ENCODE results near the gene XYLT1.
A peak's percentile ranks its signal among the peaks of the same experiment; 100 is the strongest.
"Not testable (repeated sequence)": the region's sequence is repeated elsewhere in the genome, so short reads cannot be mapped to it uniquely, and the experiment has no call there.

Gene XYLT1, protein sequence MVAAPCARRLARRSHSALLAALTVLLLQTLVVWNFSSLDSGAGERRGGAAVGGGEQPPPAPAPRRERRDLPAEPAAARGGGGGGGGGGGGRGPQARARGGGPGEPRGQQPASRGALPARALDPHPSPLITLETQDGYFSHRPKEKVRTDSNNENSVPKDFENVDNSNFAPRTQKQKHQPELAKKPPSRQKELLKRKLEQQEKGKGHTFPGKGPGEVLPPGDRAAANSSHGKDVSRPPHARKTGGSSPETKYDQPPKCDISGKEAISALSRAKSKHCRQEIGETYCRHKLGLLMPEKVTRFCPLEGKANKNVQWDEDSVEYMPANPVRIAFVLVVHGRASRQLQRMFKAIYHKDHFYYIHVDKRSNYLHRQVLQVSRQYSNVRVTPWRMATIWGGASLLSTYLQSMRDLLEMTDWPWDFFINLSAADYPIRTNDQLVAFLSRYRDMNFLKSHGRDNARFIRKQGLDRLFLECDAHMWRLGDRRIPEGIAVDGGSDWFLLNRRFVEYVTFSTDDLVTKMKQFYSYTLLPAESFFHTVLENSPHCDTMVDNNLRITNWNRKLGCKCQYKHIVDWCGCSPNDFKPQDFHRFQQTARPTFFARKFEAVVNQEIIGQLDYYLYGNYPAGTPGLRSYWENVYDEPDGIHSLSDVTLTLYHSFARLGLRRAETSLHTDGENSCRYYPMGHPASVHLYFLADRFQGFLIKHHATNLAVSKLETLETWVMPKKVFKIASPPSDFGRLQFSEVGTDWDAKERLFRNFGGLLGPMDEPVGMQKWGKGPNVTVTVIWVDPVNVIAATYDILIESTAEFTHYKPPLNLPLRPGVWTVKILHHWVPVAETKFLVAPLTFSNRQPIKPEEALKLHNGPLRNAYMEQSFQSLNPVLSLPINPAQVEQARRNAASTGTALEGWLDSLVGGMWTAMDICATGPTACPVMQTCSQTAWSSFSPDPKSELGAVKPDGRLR

DNA sequence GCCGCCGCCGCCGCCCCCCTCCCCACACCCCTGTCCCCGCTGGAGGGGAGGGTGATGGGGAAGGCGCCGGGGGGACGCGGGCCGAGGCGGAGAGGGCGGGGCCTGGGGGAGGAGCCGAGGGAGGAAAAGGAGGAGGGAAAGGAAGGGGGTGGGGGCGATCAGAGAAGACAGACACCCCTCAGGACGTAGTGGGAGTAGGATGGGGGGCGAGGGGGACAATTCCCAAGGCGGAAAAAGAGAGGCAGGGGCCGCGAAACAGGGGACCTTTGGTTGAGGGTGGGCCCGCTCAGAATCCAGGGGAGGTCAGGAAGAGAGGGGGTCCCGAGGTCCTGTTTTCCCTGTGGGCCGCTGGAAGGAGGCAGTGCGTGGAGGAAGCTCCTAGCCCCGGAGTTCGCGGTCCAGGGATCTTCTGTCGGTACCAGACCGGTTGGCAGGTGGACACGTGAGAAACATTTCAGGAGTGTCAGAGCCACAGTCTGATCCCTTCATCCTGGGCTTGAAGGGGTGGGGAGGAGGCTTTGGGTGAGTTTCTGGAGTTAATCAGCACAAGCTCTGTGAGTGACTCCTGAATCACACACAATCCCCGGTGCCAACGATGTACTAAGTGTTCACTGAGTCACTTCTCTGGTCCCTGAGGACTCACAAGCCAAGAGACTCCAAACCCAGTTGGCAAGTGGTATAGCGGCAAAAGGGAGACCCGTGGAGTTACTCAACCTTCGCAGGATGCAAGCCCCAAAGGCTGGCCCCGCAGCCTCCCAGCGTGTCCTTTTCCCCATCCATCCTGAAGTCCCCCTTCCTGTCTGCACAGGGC lies at the start of gene XYLT1:
TSS of gene XYLT1 (minus strand) at position 53 of the 811 bp plus-strand sequence. CDS start 164 bp downstream, outside the sequence.
- peak; percentile 55 to 69 for DNase-seq

DNA sequence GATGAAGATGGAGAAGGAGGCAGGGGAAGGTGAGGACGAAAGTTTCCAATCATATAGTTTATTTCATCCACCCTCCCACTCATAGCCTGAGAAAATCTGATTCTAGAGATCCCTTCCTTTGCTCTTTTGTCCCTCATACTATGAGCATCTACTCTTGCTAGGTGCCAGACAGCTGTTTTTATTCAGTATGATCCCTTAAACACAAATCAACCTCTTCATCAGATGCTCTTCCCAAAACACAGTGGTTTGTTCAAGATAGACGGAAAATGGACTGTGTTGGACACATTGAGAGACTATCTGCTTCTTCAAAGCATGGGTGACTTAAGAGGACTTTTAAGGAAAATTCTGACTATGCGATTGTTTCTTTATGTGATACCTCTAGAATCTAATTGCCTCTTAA lies 49.4 kb upstream of the XYLT1 start:
- no peak for DNase-seq

- no peak for DNase-seq
Measured at GRCh38 chr16:17519101-17519955, 48.6 kb upstream of the XYLT1 start.

GRCh38 chr16:17518441-17518840 lies 47.7 kb upstream of the XYLT1 start:
- no peak for DNase-seq

DNA sequence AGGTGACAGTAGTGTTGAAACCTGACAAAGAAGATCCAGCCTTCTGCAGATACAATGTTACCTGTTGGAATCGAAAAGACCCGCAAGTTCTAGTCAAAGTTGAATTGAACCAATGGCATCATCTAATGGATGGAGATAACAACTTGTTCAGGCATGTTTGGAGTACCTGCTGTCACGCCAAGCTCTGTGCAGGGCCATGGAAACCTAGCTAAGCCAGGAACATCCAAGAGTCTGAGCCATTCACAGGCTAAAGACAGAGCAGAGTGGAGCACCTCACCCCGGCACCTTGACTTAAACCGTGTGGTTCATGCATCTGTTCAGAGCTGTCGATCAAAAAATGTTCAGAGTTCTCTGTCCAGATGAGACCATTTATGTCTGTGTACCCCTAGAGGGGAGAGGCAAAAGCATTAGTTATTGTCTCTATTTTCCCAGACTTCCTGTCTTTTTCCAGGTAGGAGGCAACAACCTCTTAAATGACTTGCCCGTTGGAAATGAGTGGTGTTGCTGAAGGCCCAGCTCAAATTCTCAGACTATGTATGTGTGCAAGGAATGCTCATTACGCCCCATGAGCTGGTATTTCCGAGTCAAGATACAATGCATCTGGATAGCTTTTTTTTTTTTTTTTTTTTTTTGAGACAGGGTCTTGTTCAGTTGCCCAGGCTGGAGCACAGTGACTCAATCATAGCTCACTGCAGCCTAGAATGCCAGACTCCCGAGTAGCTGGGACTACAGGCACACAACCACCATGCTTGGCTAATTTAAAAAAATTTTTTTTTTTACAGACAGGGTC lies 44.9 kb upstream of the XYLT1 start:
- DNase-seq: no peak

DNA sequence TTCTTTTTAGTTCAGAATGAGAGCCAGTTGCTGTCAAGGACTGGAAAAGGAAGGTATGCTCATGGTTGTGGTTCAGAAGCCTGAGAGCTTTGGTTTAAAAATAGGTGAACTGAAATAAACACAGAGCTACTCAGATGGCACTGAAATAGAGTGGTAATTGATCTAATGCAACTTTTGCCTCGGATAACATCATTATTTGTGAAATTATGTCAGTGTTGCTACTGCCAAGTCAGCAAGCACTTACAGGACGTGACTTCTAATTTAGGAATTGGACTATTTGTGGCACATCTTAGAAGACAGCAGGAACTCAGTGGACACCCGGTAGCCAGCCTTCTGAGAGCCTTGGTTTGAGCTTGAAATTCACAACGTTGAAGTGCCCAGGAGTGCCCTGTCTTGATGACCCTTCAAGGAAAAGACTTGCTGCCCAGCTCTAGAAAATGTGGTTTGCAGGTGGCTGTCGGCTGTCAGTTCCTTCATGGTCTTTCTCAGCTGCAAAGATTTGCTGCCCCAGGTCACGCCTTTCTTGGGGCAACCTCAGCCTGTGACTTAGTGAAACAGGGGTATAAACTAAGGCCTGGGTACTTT lies 42.0 kb upstream of the XYLT1 start:
- DNase-seq: no peak

DNA sequence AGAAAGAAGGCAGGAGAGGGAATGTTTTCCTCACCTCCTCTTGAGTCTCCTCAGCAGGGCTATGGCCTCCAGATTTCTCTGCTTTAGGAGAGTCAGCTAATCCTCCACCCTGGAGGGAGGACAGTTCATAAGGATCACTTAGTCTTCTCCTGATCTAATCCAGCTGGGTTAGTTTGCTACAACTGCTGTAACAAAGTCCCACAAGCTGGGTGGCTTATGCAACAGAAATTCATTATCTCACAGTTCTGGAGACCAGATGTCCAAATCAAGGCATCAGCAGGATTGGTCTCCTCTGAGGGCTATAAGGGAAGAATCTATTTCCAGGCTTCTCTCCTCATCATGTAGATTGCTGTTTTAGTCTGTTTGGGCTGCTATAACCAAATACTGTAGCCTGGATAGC lies 40.6 kb upstream of the XYLT1 start:
- DNase-seq: no peak

- no peak for DNase-seq
Measured at GRCh38 chr16:17510567-17510966, 39.8 kb upstream of the XYLT1 start.

DNA sequence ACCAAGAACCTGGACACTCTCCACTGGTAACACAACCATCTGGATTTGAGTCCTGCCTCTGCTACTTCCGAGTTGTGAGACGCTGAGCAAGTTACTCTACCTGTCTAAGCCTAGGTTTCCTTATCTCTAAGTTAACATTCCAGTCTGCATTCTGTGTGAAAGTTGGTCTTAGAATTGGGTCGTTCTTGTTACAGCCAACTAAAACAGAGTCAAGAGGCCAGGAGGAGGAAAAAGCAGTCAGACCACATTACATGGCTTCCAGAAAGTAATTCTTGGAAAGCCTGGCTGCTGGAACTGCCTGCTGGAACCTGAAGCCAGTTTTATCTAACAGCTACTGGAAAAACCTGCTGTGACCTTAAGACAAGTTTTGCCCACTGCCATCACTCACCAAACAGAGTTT lies 38.4 kb upstream of the XYLT1 start:
- DNase-seq: no peak

GRCh38 chr16:17508303-17508702 lies 37.5 kb upstream of the XYLT1 start:
- no peak for DNase-seq

- DNase-seq: not testable (repeated sequence)
Measured at GRCh38 chr16:17507516-17507915, 36.8 kb upstream of the XYLT1 start.

- not testable (repeated sequence) for DNase-seq
Measured at GRCh38 chr16:17505828-17506227, 35.1 kb upstream of the XYLT1 start.

DNA sequence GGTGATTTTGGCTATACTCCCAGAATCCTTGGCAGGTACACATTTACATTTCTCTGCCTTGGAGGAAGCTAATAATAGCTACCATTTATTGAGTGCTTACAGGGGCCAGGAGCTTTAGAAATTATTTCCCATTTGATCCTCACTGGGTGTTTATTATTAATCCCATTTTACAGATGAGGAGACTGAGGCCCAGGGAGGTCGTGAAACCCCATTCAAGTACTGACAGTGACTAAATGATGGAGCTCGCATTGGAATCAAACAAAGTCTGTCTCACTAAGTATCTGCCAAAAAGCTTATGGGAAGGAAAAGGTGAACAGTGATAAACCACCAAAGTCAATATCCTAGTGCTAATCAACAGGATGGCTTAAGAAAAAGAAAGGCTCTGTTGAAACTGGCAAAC lies 33.3 kb upstream of the XYLT1 start:
- DNase-seq: no peak

GRCh38 chr16:17503331-17503730 lies 32.6 kb upstream of the XYLT1 start:
- no peak for DNase-seq

DNA sequence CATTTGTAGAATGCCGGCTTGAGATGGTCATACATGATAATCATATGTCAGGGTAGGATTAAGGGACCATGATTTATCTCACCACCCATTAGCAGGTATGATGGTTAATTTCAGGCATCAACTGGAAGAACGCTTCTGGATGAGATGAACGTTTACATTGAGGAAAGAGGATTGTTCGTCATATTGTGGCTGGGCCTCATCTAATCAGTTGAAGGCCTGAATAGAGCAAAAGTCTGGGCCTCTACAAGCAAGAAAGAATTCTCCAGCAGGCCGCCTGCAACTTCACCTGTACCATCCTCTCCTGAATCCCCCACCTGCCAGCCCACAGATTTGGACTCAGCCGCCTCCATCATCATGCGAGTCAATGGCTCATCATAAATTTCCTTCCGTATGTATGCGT lies 30.6 kb upstream of the XYLT1 start:
- no peak for DNase-seq

GRCh38 chr16:17499223-17499902 lies 28.6 kb upstream of the XYLT1 start:
- DNase-seq: no peak

GRCh38 chr16:17497648-17498047 lies 26.9 kb upstream of the XYLT1 start:
- no peak for DNase-seq

DNA sequence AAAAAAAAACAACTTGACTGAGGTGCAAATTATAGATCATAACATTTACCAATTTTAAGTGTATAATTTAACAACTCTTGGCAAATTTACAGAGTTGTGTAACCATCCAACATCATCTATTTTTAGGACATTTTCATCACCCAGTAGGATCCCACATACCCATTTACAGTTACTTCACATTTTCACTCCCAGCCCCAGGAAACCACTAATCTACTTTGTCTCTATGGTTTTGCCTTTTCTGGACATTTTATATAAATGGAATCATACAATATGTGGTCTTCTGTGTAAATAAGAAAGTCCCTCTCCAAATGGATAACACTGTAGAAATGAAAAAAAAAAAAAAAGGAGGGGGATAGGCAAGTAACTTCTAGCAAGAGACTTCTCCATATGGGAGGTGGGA lies 26.1 kb upstream of the XYLT1 start:
- DNase-seq: no peak

DNA sequence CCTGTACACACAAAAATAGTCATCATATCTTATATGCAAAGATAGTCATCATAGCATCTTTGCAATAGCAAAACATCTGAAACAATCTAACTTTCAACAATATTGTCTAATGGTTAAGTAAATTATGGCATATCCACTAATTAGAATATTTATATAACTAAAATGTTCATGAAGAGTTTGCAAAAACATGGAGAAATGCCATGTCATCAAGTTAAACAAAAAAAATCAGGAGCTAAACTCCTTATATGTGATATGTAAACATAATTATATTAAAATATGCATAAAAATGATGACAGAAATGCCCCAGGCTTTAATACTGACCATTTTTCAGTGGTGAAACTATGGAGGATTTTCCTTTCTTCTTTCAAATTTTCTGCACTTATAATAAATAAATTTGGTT lies 22.3 kb upstream of the XYLT1 start:
- no peak for DNase-seq

DNA sequence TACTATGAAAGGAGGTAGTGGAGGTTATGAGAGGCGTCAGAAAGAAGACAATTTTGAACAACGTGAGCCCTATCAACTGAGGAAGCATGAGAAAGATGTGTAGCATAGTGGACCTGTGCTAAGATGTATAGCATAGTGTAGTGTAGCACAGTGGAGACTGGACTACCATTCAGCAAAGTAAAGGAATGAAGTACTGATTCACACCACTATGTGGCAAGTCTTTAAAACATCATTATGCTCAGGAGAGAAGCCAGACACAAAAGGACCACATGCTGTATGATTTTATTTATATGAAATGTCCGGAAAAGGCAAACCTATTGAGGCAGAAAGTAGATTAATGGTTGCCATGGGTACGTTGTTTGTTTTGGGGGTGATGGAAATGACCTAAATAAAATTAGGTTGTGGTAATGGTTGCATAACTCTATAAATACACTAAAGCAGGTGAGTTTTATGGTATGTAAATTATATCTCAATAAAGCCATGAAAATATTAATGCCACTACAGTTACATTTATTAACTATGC lies 20.4 kb upstream of the XYLT1 start:
- DNase-seq: no peak

All from CD4-positive, alpha-beta T cell treated with Interferon alpha-2 for 1 hour (primary cell).